WI38 (cell line): Measurements from ENCODE around the gene TSPAN18.

Experiments used
- H3K4me3 ChIP-seq: 2 replicates; pipeline ENCODE4 v1.5.1; 2011; ENCODE audit warnings: low read depth, mild to moderate bottlenecking, control low read depth, low read length
- TF ChIP-seq, protein P1 (sequence below): IDR thresholded peaks from 2 replicates; pipeline ENCODE4 v1.5.1; 2012; ENCODE audit warnings: low read depth, mild to moderate bottlenecking, control low read depth, low read length

The TSPAN18 gene

DNA sequence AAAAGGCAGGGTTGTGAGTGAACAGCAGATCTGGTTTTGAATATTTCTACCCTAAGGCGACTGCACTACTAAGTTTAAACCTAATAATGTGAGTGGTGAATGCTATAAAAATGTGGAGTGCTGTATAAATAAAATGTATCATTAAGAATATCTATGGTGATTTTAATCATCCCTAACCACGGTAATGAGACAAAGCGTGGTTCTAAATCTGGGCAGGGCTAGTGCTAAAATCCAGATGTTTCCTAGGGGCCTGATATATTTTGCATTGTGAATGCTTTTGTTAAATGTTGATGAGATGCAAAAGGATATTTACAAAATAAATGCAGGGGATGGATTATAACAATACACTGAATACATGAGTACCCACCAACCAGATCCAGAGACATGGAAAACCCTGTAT lies 58.1 kb downstream of the TSPAN18 start:
- TF ChIP-seq, protein P1, sequence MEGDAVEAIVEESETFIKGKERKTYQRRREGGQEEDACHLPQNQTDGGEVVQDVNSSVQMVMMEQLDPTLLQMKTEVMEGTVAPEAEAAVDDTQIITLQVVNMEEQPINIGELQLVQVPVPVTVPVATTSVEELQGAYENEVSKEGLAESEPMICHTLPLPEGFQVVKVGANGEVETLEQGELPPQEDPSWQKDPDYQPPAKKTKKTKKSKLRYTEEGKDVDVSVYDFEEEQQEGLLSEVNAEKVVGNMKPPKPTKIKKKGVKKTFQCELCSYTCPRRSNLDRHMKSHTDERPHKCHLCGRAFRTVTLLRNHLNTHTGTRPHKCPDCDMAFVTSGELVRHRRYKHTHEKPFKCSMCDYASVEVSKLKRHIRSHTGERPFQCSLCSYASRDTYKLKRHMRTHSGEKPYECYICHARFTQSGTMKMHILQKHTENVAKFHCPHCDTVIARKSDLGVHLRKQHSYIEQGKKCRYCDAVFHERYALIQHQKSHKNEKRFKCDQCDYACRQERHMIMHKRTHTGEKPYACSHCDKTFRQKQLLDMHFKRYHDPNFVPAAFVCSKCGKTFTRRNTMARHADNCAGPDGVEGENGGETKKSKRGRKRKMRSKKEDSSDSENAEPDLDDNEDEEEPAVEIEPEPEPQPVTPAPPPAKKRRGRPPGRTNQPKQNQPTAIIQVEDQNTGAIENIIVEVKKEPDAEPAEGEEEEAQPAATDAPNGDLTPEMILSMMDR = no peak
- H3K4me3 ChIP-seq = no peak overlapping the region

DNA sequence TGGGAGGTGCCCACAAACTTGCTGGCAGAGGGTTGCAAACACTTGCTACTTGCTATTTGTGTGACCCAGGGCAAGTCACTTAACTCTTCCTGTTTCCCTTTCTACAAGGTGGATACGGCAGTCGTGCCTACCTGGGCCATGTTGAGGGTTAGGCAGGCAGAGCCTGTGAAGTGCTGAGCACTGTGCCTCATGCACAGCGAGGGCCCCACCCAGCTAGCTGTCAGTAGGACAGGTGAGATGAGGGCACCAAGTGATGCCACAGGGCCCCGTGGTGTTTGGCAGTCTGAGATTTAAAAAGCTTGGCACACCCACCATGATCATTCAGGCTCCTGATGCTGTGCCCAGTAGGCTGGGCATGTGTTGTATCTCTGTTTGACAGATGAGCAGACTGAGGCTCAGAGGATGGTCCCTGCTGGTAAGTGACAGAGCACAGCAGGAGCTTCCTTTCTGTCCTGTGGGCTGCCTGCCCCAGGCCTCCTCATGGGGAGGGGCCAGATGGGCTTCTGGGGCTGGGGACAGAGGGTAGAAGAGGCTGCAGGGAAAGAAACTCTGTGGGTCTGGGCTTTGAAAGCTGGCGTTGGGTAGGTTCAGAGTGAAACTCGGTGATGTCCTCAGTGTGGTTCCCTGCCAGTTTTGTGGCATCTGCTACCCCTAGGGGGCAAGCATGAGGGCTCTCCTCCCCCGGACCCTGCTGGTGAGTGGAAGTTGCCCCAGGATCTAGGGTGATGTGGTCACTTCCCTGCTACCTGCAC lies 59.3 kb downstream of the TSPAN18 start:
- no peak overlapping the region for H3K4me3 ChIP-seq
- TF ChIP-seq, protein P1 = no peak

DNA sequence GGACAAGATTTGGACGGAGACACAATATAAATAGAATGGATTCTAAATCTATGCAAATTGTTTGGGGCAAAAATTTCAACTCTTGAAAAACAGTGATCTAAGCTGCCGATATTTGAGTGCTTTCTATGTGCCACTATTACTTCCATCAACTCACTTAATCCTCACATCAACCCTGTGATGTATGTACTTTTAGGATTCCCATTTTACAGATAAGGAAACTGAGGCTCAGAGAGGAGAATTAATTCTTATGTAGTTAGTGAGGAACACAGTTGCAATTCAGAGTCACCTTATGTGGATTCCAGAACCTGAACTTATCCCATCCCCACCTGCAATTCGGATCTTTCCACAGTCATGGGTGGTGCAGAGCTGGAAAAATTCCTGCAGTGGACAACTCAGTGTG lies 60.3 kb downstream of the TSPAN18 start:
- no peak overlapping the region for H3K4me3 ChIP-seq
- TF ChIP-seq, protein P1 = no peak

DNA sequence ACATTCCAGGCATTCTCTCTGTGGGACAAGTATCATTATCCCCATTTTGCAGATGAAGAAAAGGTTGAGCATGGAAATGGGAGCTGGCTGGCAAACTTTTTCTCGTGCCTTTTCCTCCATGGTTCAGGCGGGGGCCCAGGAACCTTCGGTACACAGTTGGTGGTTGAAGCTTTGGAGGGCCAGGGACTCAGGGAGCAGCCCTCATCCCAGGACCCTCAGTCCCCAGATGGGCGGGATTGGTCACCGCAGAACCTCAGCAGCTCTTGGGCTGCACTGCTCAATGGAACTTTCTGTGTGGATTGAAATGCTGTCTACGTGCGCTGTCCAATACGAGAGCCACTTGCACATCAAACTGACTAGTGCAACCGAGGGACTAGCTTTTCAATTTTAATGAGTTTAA lies 61.2 kb downstream of the TSPAN18 start:
- H3K4me3 ChIP-seq = no peak overlapping the region
- TF ChIP-seq, protein P1 = no peak

DNA sequence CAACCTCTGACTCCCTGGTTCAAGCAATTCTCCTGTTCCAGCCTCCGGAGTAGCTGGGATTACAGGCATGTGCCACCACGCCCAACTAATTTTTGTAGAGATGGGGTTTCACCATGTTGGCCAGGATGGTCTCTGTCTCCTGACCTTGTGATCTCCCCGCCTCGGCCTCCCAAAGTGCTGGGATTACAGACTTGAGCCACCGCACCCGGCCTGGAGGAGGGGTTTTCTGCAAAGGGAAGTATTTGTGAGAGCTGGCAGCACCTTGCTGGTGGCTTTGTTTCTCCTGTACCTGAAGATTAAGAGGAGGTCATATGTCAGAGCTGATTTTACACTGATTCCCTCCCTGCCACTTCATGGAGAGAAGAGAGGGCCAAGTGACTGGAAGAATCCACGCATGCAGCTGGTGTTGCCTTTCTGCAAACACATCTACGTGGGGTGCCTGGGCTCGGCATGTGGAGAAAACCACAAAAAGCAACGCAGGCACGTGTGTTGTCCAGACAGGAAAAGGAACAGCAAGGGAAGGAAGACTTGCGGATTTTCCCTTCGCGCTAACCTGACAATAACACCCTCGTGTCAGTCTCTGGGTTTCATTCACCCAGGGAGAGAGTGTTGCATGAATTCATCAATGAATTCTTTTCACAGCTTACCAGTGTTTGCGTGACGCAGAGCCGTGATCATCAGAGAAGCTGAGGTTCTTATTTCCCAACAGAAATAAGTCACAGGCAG lies 61.9 kb downstream of the TSPAN18 start:
- H3K4me3 ChIP-seq = no peak overlapping the region
- TF ChIP-seq, protein P1 = no peak

DNA sequence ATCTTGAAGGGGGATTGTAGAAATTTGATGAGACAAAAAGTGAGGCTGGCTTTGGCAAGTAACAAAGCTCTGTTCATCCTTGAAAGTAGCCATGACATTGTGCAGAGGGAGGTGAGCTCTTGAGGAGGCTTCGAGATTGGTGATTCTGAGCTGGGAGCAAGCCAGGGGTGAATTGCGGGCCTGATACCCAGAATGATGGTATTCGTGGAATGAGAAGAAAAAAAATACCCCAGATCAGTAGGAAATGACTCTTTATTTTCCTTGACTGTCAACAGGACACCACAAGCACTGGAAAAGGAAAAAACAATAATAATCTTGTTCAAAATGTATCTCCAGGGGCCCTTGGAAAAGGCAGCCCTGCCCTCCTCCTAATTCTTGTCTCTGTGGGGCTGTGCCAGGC lies 62.7 kb downstream of the TSPAN18 start:
- no peak overlapping the region for H3K4me3 ChIP-seq
- TF ChIP-seq, protein P1 = no peak

DNA sequence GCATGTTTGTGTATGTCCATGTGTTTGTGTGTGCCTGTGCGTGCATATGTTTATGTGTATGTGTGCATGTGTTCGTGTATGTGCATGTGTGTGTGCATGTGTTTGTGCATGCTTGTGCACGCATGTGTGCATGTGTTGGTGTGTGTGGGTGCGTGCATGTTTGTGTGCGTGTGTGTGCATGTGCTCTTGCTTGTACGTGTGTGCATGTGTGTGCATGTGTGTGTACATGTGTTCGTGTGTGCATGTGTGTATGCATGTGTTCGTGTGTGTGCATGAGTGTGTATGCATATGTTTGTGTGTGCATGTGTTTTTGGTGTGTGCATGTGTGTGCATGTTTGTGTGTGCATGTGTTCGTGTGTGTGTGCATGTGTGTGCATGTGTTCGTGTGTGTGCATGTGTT lies 63.4 kb downstream of the TSPAN18 start:
- H3K4me3 ChIP-seq = no peak overlapping the region
- TF ChIP-seq, protein P1 = no peak
